HG03103 (cell line): Measurements from ENCODE around the gene PHACTR3.

Experiments used
- ATAC-seq: cut with Tn5 transposase; IDR thresholded peaks from one replicate; pipeline ENCODE4 v1.9.1; 2021; ENCODE audit warnings: low read depth; ENCODE audit not compliant: unreplicated experiment

Gene PHACTR3

GRCh38 chr20:59573837-59574236 is 30.5 kb upstream of the PHACTR3 start:
- ATAC-seq = no peak

DNA sequence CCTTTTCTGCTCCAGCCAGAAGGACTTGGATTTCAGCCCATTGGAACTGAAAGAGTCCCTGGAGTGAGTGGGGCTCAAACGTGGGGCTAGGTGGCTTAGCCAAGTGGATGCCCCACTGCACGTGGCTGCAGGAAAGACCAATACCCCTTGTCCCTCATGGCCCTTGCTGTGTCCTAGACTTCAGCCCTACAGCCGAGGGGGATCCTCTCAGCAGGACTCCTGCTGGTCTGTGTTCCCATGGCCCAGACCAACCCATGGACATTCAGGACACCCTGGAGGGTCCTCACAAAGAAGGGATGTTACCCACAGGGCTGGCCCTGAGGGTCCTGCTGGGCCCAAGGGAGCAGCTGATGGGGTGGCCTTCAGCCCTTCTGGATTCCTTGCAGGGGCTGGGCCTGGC is 30.0 kb upstream of the PHACTR3 start:
- no peak for ATAC-seq

GRCh38 chr20:59575216-59575615 is 29.1 kb upstream of the PHACTR3 start:
- ATAC-seq = no peak

GRCh38 chr20:59575653-59576052 is 28.7 kb upstream of the PHACTR3 start:
- ATAC-seq = no peak

- ATAC-seq = no peak
These were observed 28.0 kb upstream of the PHACTR3 start for GRCh38 chr20:59576216-59576953.

DNA sequence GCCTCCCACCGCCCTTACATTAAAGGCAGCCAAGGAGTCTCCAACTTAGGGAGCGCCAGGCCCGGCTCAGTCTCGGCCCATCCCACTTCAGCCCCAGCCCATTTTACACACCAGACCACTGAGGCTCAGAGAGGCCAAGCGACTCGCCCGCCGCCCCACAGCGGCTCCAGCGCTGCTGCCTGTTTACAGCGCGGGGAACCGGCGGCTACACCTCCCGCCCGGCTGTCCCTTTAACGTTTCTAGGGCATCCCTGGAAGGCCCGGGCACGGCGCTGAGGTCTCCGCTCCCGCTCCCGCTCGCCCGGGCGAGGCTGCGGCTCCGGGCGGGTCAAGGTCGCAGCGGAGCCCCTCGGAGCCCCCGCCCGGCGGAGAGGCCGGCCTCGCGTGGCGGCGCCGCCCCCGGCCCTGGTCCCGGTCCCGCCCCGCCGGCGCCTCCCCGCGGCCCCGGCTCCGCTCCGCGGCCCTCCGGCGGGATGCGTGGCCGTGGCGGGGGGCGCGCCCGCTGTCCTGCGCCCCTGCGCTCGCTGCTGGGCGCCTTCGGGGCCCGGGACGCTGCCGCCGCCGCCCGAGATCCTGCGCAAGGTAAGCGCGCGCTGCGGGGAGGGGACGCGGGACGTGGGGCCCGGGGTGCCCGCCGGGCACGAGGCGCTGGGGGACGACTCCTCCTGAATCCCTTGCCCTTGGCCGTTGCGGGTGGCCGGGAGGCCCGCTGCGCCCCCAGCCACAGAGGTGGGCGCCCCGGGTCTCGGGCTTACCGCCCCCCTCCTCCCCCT is 27.1 kb upstream of the PHACTR3 start:
- ATAC-seq = no peak

DNA sequence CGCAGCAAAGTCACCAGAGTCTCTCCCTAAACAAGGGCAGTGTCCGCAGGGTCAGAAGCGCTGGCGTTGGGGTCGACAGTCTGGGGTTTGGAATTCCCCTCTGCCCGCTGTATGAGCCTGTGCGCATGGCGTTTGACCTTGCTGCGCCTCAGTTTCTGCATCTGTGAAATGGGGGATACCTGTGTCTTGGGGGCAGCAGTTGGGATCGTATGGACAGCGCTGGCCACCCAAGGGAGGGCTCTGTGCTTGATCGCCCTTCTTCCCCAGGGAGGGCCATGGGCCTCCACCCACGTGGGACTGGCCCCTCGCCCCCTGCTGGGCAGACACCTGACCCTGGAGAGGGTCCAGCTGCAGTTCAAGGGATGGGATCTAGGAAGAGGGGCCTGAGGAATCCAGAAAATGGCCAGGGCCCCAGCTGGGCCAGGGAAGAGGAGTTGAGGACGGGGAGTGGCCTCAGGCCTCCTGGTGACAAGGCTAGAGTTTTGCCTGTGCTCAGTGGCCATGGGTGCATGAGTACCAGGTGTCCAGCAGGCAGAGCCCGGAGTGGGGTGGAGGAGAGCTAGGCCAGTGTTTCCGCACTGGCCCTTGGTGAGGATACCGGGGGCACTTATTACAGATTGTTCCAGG is 26.4 kb upstream of the PHACTR3 start:
- ATAC-seq = no peak

- no peak for ATAC-seq
These were observed 25.6 kb upstream of the PHACTR3 start for GRCh38 chr20:59578436-59579403.

DNA sequence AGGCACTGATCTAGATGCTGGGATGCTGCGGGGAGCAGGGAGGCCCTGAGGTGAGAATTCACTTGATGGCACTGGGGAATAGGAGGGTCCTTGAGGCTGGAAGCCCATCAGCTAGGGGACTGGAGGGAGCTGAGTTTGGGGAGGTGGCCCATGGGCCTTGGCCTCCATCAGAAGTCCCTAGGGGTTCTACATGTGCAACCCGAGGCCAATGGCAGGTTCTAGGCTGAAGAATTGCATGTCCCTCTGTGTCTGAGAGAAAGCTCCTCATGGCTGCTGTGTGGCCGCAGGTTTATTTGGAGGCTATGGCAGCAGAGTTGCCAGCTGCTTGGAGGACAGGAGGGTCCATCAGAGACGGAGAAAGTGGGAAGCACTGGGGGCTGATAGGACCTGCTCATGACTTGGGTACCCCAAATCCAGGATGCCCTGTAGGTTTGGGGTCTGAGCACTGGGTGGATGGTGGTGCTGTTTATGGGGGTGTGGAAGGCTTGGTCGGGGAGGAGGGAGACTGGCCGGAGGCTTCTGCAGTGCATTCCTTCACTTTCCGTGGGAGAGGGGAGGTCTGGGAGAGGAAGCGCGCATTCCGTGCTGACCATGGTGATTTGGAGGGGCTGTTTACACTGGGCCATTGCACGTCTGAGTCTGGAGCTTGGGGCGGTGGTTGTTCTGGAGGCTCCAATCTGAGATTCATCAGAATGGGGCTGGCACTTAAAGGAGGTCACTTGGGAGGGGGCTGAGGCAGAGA is 24.8 kb upstream of the PHACTR3 start:
- ATAC-seq = no peak

- no peak for ATAC-seq
These were observed 24.0 kb upstream of the PHACTR3 start for GRCh38 chr20:59580146-59580946.

- no peak for ATAC-seq
These were observed 23.3 kb upstream of the PHACTR3 start for GRCh38 chr20:59580991-59581401.

- ATAC-seq = no peak
These were observed 22.2 kb upstream of the PHACTR3 start for GRCh38 chr20:59581993-59582679.

- ATAC-seq = no peak
These were observed 20.7 kb upstream of the PHACTR3 start for GRCh38 chr20:59583428-59584277.

DNA sequence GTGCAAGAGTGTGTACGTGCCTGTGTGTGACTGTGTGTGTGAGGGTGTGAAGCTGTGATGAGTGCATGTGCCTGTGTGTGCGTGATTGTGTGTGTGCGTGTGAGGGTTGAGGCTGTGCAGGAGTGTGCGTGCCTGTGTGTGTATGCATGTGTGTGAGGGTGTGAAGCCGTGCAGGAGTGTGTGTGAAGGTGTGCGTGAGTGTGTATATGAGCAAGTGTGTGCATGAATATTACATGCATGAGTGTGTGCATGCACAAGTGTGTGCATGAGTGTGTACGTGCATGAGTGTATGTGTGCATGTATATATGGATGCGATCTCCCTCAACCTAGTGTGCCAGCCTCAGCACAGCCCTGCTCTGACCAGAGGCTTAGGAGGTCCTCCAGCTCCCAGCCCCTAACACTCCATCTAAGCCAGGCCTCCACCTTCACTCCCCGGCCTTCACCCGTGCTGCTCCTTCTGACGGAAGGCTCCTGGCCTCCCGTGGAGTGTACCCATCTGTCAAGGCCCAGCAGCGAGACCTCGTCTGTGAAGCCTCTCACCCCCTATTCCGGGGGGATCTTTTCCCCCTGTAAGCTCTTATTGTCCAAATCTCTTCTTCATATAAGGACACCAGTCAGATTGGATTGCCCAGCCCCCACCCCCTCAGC is 19.9 kb upstream of the PHACTR3 start:
- ATAC-seq = no peak

- no peak for ATAC-seq
These were observed 18.5 kb upstream of the PHACTR3 start for GRCh38 chr20:59585714-59586409.

DNA sequence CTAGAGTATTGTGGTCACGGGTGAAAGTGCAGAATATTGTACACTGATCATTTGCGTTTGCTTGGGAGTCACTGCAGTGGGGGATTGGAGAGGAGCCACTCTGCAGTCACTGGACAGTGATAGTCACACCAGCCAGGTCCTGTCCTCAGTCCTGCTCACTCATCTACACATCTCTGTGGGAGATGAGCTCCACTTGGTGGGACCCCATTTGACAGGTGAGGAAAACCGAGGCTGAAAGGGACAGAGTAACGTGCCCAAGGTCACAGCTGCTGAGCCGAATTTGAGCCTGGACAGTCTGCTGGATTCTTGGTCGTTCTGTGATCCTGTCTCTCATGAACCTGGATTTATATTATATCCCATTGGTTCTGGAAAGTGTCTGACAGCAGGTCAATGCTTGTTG is 17.7 kb upstream of the PHACTR3 start:
- no peak for ATAC-seq
